Measurements from ENCODE around the gene CARF. TPM values are rescaled to one million over a fixed set of nuclear protein-coding genes. Genes with fewer than 3 reads are reported as not detected.

CARF gene
- total RNA-seq, 8 experiments from 2014 or later, result 5.8 to 18.8 (median 7.8) TPM

GRCh38 chr2:203014456-203015199, 102.6 kb downstream of the CARF start, which contains the start of gene NBEAL1:
NBEAL1 (plus strand) TSS chr2:203014875; CDS start chr2:203016385, 1,510 bp downstream.
- in situ Hi-C loops (cut with MboI; ENCODE audit: low pct_unique_long_range_greater_than_20kb in 2 of 9, low sequenced_read_pairs in 9 of 9, unreplicated experiment in 9 of 9), result no loop called here
- Histone ChIP-seq H3K4me1 (replicated peaks in 1 of 2) (peaks cover 16 to 36% of the 10 kb centered on the region in 2 donors), H3K27ac (peak within 1 kb of the TSS; percentile 69 to 81), H3K4me3 (peak within 1 kb of the TSS; percentile 61 to 77 (median 72))
- WGBS, 10 experiments, result 0 to 20% (median 0%) methylated on average over 1 to 9 of the region's 59 CpGs; no CpG with 5 or more reads in 4 of the 10 experiments
- peak; percentile 92 to 96 (median 94) for ATAC-seq (replicated peaks in 6 of 8)

GRCh38 chr2:203016716-203017115, 104.6 kb downstream of the CARF start:
- no peak overlapping the region for H3K27ac ChIP-seq
- H3K4me1 ChIP-seq (replicated peaks in 1 of 2), result peaks cover 11 to 37% of the 10 kb centered on the region in 2 donors
- WGBS, 10 experiments, result 0 to 100% (median 65%) methylated on average over 1 to 3 of the region's 3 CpGs
- H3K4me3 ChIP-seq, result peak overlapping the region in 3 of 5 donors; percentile 2 to 77 (median 14)
- in situ Hi-C loops (cut with MboI; ENCODE audit: low pct_unique_long_range_greater_than_20kb in 2 of 9, low sequenced_read_pairs in 9 of 9, unreplicated experiment in 9 of 9), result no loop called here
- no peak for ATAC-seq (replicated peaks in 6 of 8)

- WGBS, 10 experiments, result 0 to 50% (median 14%) methylated on average over 1 of the region's 1 CpG; no CpG with 5 or more reads in 4 of the 10 experiments
- no peak for ATAC-seq (replicated peaks in 6 of 8)
- H3K4me3 ChIP-seq, result peak overlapping the region; percentile 3 to 16 (median 8)
- H3K27ac ChIP-seq, result no peak overlapping the region
- H3K4me1 ChIP-seq (replicated peaks in 1 of 2), result peaks cover 11 to 37% of the 10 kb centered on the region in 2 donors
- in situ Hi-C loops (cut with MboI; ENCODE audit: low pct_unique_long_range_greater_than_20kb in 2 of 9, low sequenced_read_pairs in 9 of 9, unreplicated experiment in 9 of 9), result no loop called here
Observed at GRCh38 chr2:203018181-203018580, 106.1 kb downstream of the CARF start.

GRCh38 chr2:203019142-203019541, 107.1 kb downstream of the CARF start:
- no peak for ATAC-seq (replicated peaks in 6 of 8)
- WGBS, 10 experiments, result 33 to 80% (median 69%) methylated on average over 1 to 2 of the region's 2 CpGs; no CpG with 5 or more reads in 1 of the 10 experiments
- Histone ChIP-seq H3K27ac (no peak overlapping the region), H3K4me3 (peak overlapping the region in 2 of 5 donors; percentile 10 to 16), H3K4me1 (replicated peaks in 1 of 2) (peaks cover 8 to 34% of the 10 kb centered on the region in 2 donors)
- in situ Hi-C loops (cut with MboI; ENCODE audit: low pct_unique_long_range_greater_than_20kb in 2 of 9, low sequenced_read_pairs in 9 of 9, unreplicated experiment in 9 of 9), result no loop called here

- in situ Hi-C loops (cut with MboI; ENCODE audit: low pct_unique_long_range_greater_than_20kb in 2 of 9, low sequenced_read_pairs in 9 of 9, unreplicated experiment in 9 of 9), result no loop called here
- no peak overlapping the region for H3K27ac ChIP-seq
- 59 to 100% (median 93%) methylated on average over 1 to 4 of the region's 4 CpGs; no CpG with 5 or more reads in 1 of the 10 experiments for WGBS, 10 experiments
- no peak overlapping the region for H3K4me3 ChIP-seq
- peaks cover 4 to 22% of the 10 kb centered on the region in 2 donors for H3K4me1 ChIP-seq (replicated peaks in 1 of 2)
- ATAC-seq (replicated peaks in 6 of 8), result no peak
Observed at GRCh38 chr2:203021991-203022390, 109.9 kb downstream of the CARF start.

GRCh38 chr2:203022751-203023150, 110.7 kb downstream of the CARF start:
- Histone ChIP-seq H3K4me3 (no peak overlapping the region), H3K4me1 (replicated peaks in 1 of 2) (peaks cover 4 to 16% of the 10 kb centered on the region in 2 donors), H3K27ac (no peak overlapping the region)
- in situ Hi-C loops (cut with MboI; ENCODE audit: low pct_unique_long_range_greater_than_20kb in 2 of 9, low sequenced_read_pairs in 9 of 9, unreplicated experiment in 9 of 9), result no loop called here
- ATAC-seq (replicated peaks in 6 of 8), result no peak
- 0 to 100% (median 65%) methylated on average over 1 of the region's 1 CpG; no CpG with 5 or more reads in 2 of the 10 experiments for WGBS, 10 experiments

- H3K27ac ChIP-seq, result no peak overlapping the region
- in situ Hi-C loops (cut with MboI; ENCODE audit: low pct_unique_long_range_greater_than_20kb in 2 of 9, low sequenced_read_pairs in 9 of 9, unreplicated experiment in 9 of 9), result no loop called here
- no peak overlapping the region for H3K4me3 ChIP-seq
- H3K4me1 ChIP-seq (replicated peaks in 1 of 2), result no peaks in the 10 kb centered on the region
- no peak for ATAC-seq (replicated peaks in 6 of 8)
Observed at GRCh38 chr2:203025592-203025991, 113.5 kb downstream of the CARF start.

- H3K4me3 ChIP-seq, result no peak overlapping the region
- in situ Hi-C loops (cut with MboI; ENCODE audit: low pct_unique_long_range_greater_than_20kb in 2 of 9, low sequenced_read_pairs in 9 of 9, unreplicated experiment in 9 of 9), result no loop called here
- ATAC-seq (replicated peaks in 6 of 8), result no peak
- H3K27ac ChIP-seq, result no peak overlapping the region
- WGBS, 10 experiments, result 63 to 100% (median 88%) methylated on average over 1 to 2 of the region's 2 CpGs; no CpG with 5 or more reads in 5 of the 10 experiments
- H3K4me1 ChIP-seq (replicated peaks in 1 of 2), result no peaks in the 10 kb centered on the region
Observed at GRCh38 chr2:203030545-203030944, 118.5 kb downstream of the CARF start.

GRCh38 chr2:203030991-203031390, 118.9 kb downstream of the CARF start:
- Histone ChIP-seq H3K4me3 (no peak overlapping the region), H3K4me1 (replicated peaks in 1 of 2) (no peaks in the 10 kb centered on the region), H3K27ac (no peak overlapping the region)
- 82 to 100% (median 90%) methylated on average over 5 of the region's 5 CpGs for WGBS, 10 experiments
- ATAC-seq (replicated peaks in 6 of 8), result no peak
- in situ Hi-C loops (cut with MboI; ENCODE audit: low pct_unique_long_range_greater_than_20kb in 2 of 9, low sequenced_read_pairs in 9 of 9, unreplicated experiment in 9 of 9), result no loop called here

- in situ Hi-C loops (cut with MboI; ENCODE audit: low pct_unique_long_range_greater_than_20kb in 2 of 9, low sequenced_read_pairs in 9 of 9, unreplicated experiment in 9 of 9), result no loop called here
- Histone ChIP-seq H3K4me3 (no peak overlapping the region), H3K27ac (no peak overlapping the region), H3K4me1 (replicated peaks in 1 of 2) (no peaks in the 10 kb centered on the region)
- no peak for ATAC-seq (replicated peaks in 6 of 8)
Observed at GRCh38 chr2:203033395-203033794, 121.3 kb downstream of the CARF start.

- WGBS, 10 experiments, result 33 to 93% (median 82%) methylated on average over 1 to 3 of the region's 3 CpGs
- Histone ChIP-seq H3K27ac (no peak overlapping the region), H3K4me1 (replicated peaks in 1 of 2) (no peaks in the 10 kb centered on the region), H3K4me3 (no peak overlapping the region)
- in situ Hi-C loops (cut with MboI; ENCODE audit: low pct_unique_long_range_greater_than_20kb in 2 of 9, low sequenced_read_pairs in 9 of 9, unreplicated experiment in 9 of 9), result no loop called here
- no peak for ATAC-seq (replicated peaks in 6 of 8)
Observed at GRCh38 chr2:203035879-203036470, 123.9 kb downstream of the CARF start.

All from motor neuron (in vitro differentiated cells).